MCF 10A (cell line): ENCODE results near the gene UMODL1. TPM values are rescaled to one million over a fixed set of nuclear protein-coding genes. Genes with fewer than 3 reads are reported as not detected.

Source experiments
- BruUV-seq: library from RNA; stranded (reverse); fragments of 400-500 nt; replicated peaks from 2 replicates; lab custom pipeline; 2021; lab: Mats Ljungman, UMichigan
- CTCF ChIA-PET: fragments of 300-600 bp; sonication (Branson Sonifier 250); formaldehyde crosslinking; extraction: SDS; loops from one replicate; lab custom pipeline; 2021; ENCODE audit warnings: antibody characterized with exemption, inconsistent platforms; lab: Yijun Ruan, JAX
- POLR2A ChIA-PET: fragments of 300-600, 350-650 bp; sonication (Branson Sonifier 250); formaldehyde crosslinking; extraction: SDS; loops from one replicate; lab custom pipeline; 2020; ENCODE audit warnings: antibody characterized with exemption, inconsistent platforms; lab: Yijun Ruan, JAX
- DNase-seq: peaks from one replicate; pipeline ENCODE4 v3.0.0-alpha.2; 2018; ENCODE audit not compliant: unreplicated experiment
- H3K27ac Mint-ChIP-seq: one replicate; pipeline ENCODE4 v1.8.0; 2022; ENCODE audit warnings: mild to moderate bottlenecking, low read depth, mixed read lengths; ENCODE audit not compliant: unreplicated experiment
- H3K27me3 Mint-ChIP-seq: one replicate; pipeline ENCODE4 v1.8.0; 2022; ENCODE audit warnings: mixed read lengths; ENCODE audit not compliant: insufficient read depth, unreplicated experiment
- H3K36me3 Mint-ChIP-seq: one replicate; pipeline ENCODE4 v1.8.0; 2022; ENCODE audit warnings: mild to moderate bottlenecking, moderate library complexity, mixed read lengths; ENCODE audit not compliant: insufficient read depth, unreplicated experiment
- H3K4me1 Mint-ChIP-seq: one replicate; pipeline ENCODE4 v1.8.0; 2022; ENCODE audit warnings: mixed read lengths; ENCODE audit not compliant: insufficient read depth, unreplicated experiment
- H3K4me3 Mint-ChIP-seq: one replicate; pipeline ENCODE4 v1.8.0; 2022; ENCODE audit warnings: mild to moderate bottlenecking, moderate library complexity, mixed read lengths; ENCODE audit not compliant: unreplicated experiment
- H3K9me3 Mint-ChIP-seq: one replicate; pipeline ENCODE4 v1.8.0; 2022; ENCODE audit warnings: mixed read lengths; ENCODE audit not compliant: unreplicated experiment
- intact Hi-C: fragments of 100-400 bp; cut with micrococcal nuclease; formaldehyde crosslinking; loops from 2 replicates; pipeline ENCODE4 v1.14.1; 2022
- total RNA-seq: library from RNA; stranded (reverse); gene quantifications from 2 replicates; pipeline ENCODE4 v1.2.3, GENCODE V29; 2022
- TF ChIP-seq, protein P1 (sequence below): fragments of 200-600 bp; IDR thresholded peaks from one replicate; pipeline ENCODE4 v1.8.0; 2022; ENCODE audit warnings: antibody characterized with exemption, mild to moderate bottlenecking; ENCODE audit not compliant: unreplicated experiment

UMODL1 gene
- total RNA-seq, 1 experiment from 2014 or later, result not detected

DNA sequence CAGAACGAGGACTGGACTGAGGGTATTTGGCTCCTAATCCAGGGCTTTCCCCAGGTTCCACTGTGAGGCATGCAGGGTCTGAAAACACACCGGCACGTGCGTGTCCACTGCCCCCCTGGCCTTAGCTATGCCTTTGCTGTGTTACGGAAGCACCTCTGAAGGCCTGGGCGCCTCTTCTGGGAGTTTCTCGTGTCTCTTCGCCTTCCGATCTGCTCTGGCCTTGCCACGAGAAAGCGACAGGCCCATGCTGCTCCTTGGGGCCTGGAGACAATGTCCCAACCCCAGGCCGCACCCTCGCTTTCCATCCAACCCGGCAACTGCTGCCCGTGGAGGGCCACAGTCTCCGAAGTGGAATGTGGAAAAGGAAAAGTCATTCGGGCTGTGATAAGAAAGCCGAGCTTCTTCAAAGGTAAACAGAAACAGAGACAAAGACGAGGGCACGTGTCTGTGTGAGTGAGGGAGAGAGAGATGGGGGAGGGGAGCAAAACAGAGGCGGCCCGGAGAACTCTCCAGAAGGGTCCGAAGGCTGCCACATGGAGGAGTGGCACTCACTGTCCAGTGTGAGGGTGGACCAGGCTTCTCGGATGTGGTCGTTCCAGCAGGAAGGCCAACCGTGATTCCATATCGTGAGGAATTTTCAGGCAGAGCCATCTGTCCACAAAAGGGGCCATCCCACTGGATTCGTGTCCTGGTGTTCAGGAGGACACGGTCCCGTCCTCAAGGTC lies 3.4 kb upstream of the UMODL1 start:
- POLR2A ChIA-PET, result interaction anchor here (0.6 kb wide), 1 partner anchor 14 kb away, joined by 3 read pairs; no protein-coding TSS in a partner anchor
- Mint-ChIP-seq H3K4me1 (peaks cover 10% of the 10 kb centered on the region), H3K27me3 (peaks cover 27% of the 10 kb centered on the region), H3K36me3 (no peaks in the 10 kb centered on the region), H3K4me3 (no peak overlapping the region), H3K27ac (no peak overlapping the region), H3K9me3 (no peaks in the 10 kb centered on the region)
- DNase-seq, result no peak
- intact Hi-C loops, result no loop called here
- BruUV-seq, result no TSS peak
- CTCF ChIA-PET, result interaction anchor here (0.6 to 1.2 kb wide), 2 partner anchors 9 to 23 kb away, joined by 4 read pairs; no protein-coding TSS in a partner anchor
- TF ChIP-seq, protein P1, sequence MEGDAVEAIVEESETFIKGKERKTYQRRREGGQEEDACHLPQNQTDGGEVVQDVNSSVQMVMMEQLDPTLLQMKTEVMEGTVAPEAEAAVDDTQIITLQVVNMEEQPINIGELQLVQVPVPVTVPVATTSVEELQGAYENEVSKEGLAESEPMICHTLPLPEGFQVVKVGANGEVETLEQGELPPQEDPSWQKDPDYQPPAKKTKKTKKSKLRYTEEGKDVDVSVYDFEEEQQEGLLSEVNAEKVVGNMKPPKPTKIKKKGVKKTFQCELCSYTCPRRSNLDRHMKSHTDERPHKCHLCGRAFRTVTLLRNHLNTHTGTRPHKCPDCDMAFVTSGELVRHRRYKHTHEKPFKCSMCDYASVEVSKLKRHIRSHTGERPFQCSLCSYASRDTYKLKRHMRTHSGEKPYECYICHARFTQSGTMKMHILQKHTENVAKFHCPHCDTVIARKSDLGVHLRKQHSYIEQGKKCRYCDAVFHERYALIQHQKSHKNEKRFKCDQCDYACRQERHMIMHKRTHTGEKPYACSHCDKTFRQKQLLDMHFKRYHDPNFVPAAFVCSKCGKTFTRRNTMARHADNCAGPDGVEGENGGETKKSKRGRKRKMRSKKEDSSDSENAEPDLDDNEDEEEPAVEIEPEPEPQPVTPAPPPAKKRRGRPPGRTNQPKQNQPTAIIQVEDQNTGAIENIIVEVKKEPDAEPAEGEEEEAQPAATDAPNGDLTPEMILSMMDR, result no peak

DNA sequence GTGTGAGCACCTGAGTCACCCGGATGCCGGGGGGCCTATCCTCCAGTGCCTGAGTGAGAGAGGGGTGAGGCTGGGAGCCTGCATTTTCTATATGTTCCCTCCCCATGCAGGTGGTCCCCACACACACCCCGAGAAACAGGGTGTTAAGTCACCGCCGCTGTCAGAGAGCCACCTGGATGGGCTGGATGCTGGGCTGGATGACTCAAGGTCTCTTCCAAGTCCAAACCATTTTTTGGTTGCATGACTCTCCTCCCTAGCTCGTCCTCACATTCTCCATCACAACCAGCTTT lies 2.9 kb upstream of the UMODL1 start:
- intact Hi-C loops, result no loop called here
- POLR2A ChIA-PET, result interaction anchor here (0.6 kb wide), 1 partner anchor 13 kb away, joined by 3 read pairs; no protein-coding TSS in a partner anchor
- peaks cover 27% of the 10 kb centered on the region for H3K27me3 Mint-ChIP-seq
- no peak for DNase-seq
- no peaks in the 10 kb centered on the region for H3K36me3 Mint-ChIP-seq
- H3K4me3 Mint-ChIP-seq, result no peak overlapping the region
- H3K4me1 Mint-ChIP-seq, result peaks cover 10% of the 10 kb centered on the region
- H3K9me3 Mint-ChIP-seq, result no peaks in the 10 kb centered on the region
- CTCF ChIA-PET, result interaction anchor here (0.6 kb wide), 1 partner anchor 24 kb away, joined by 4 read pairs; no protein-coding TSS in a partner anchor
- TF ChIP-seq, protein P1, result no peak
- BruUV-seq, result no TSS peak
- H3K27ac Mint-ChIP-seq, result no peak overlapping the region

DNA sequence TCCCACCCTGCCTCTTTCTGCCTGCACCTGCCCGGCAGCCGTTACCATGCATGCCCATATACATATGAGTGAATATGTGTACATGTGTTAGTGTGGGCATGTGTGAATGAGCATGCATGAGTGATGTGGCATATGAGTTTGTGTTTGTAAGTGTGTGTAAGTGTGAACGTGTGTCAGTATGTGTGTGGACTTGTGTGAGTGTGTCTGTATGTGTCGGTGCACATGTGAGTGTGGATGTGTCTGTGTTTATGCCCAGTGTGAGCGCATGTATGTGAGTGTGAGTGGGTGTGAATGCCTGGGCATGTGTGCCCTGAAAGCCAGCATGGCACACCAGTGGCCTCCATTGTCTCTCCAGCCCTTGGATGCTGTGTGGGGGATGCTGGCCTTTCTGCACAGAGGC lies 2.5 kb upstream of the UMODL1 start:
- Mint-ChIP-seq H3K27ac (no peak overlapping the region), H3K27me3 (peaks cover 27% of the 10 kb centered on the region), H3K9me3 (no peaks in the 10 kb centered on the region), H3K4me3 (no peak overlapping the region), H3K36me3 (no peaks in the 10 kb centered on the region), H3K4me1 (peaks cover 10% of the 10 kb centered on the region)
- no peak for DNase-seq
- TF ChIP-seq, protein P1, result no peak
- CTCF ChIA-PET, result interaction anchor here (0.6 kb wide), 1 partner anchor 24 kb away, joined by 4 read pairs; no protein-coding TSS in a partner anchor
- intact Hi-C loops, result no loop called here
- POLR2A ChIA-PET, result interaction anchor here (0.6 kb wide), 1 partner anchor 13 kb away, joined by 3 read pairs; no protein-coding TSS in a partner anchor
- no TSS peak for BruUV-seq

DNA sequence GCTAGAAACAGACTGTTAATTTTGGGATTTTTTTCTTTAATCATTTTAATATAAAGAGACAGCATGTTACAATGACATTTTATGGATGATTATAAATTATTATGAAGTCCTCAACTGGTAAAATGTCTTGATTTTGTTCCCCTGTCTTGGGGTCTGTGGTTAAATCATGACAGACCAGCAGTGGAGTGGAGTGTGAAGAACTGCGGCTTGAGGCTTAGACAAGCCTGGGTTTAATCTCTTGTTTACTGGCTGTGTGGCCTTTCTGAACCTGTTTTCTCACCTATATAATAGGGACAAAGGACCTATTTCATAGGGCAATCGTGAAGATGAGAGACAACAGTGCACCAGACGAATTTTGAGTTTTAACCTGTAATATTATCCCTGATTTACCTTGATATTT lies 1.8 kb upstream of the UMODL1 start:
- BruUV-seq, result no TSS peak
- intact Hi-C loops, result no loop called here
- H3K36me3 Mint-ChIP-seq, result no peaks in the 10 kb centered on the region
- CTCF ChIA-PET, result interaction anchor here (0.6 kb wide), 1 partner anchor 11 kb away, joined by 3 read pairs; no protein-coding TSS in a partner anchor
- POLR2A ChIA-PET, result no interaction called here
- H3K4me3 Mint-ChIP-seq, result no peak overlapping the region
- DNase-seq, result no peak
- no peak overlapping the region for H3K27ac Mint-ChIP-seq
- H3K27me3 Mint-ChIP-seq, result peaks cover 27% of the 10 kb centered on the region
- H3K4me1 Mint-ChIP-seq, result peaks cover 4% of the 10 kb centered on the region
- H3K9me3 Mint-ChIP-seq, result no peaks in the 10 kb centered on the region
- TF ChIP-seq, protein P1, result no peak
